ENCODE results near the gene NLRC4.

DNA sequence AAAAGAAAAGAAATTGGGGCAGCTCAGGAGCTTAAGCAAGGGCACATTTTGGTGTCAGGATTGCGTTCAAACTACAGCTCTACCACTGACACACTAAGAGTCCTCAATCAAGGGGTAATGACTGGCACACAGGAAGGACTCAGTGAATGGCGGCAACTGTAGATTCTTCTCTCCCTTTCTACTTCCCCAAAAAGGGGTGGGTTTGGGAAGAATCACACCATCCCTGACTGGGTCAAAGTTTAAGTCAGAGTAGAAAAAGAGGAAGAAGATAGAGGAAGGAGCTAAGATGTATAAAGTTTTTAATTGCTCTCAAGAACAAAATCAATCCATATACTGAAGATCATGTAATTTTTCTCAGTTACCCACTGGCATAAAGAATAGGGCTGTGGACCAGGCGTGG lies 2.6 kb downstream of the NLRC4 start:
- TF ChIP-seq EZH2 (IDR thresholded peaks at IDR 0.05; ENCODE audit: borderline replicate concordance) (no peak), EZH2phosphoT487 (IDR thresholded peaks at IDR 0.05; ENCODE audit: low read depth, severe bottlenecking, unreplicated experiment) (no peak)
- TF ChIP-seq, protein P1, sequence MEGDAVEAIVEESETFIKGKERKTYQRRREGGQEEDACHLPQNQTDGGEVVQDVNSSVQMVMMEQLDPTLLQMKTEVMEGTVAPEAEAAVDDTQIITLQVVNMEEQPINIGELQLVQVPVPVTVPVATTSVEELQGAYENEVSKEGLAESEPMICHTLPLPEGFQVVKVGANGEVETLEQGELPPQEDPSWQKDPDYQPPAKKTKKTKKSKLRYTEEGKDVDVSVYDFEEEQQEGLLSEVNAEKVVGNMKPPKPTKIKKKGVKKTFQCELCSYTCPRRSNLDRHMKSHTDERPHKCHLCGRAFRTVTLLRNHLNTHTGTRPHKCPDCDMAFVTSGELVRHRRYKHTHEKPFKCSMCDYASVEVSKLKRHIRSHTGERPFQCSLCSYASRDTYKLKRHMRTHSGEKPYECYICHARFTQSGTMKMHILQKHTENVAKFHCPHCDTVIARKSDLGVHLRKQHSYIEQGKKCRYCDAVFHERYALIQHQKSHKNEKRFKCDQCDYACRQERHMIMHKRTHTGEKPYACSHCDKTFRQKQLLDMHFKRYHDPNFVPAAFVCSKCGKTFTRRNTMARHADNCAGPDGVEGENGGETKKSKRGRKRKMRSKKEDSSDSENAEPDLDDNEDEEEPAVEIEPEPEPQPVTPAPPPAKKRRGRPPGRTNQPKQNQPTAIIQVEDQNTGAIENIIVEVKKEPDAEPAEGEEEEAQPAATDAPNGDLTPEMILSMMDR (IDR thresholded peaks at IDR 0.05; ENCODE audit: poor library complexity), result no peak

All from hepatocyte (in vitro differentiated cells).